Mesodermal cell (in vitro differentiated cells): ENCODE results near the gene TRIOBP.

Experiments used
- H3K27ac ChIP-seq: 2 replicates; pipeline ENCODE4 v1.7.0; 2013; ENCODE audit warnings: mild to moderate bottlenecking, low read depth, low read length, moderate library complexity; ENCODE audit not compliant: severe bottlenecking
- H3K36me3 ChIP-seq: 2 replicates; pipeline ENCODE4 v1.7.1; 2013; ENCODE audit warnings: mild to moderate bottlenecking, low read length, moderate library complexity; ENCODE audit not compliant: control insufficient read depth, insufficient read depth
- H3K4me1 ChIP-seq: one replicate; pipeline ENCODE4 v1.7.1; 2013; ENCODE audit warnings: mild to moderate bottlenecking, low read length; ENCODE audit not compliant: insufficient read depth, control insufficient read depth, poor library complexity, severe bottlenecking
- H3K4me3 ChIP-seq: 2 replicates; pipeline ENCODE4 v1.7.0; 2013; ENCODE audit warnings: low read length, control low read depth, mild to moderate bottlenecking; ENCODE audit not compliant: insufficient read depth, poor library complexity, severe bottlenecking; ENCODE audit errors: extremely low read depth
- H3K9me3 ChIP-seq: 2 replicates; pipeline ENCODE4 v1.7.1; 2013; ENCODE audit warnings: mild to moderate bottlenecking, low read length, moderate library complexity; ENCODE audit not compliant: control insufficient read depth
- WGBS, 2 experiments: methylation state at CpG; one replicate each; pipeline ENCODE4 v1.1.5; 2013; ENCODE audit warnings: missing lambda C conversion rate in 2 of 2; ENCODE audit not compliant: insufficient coverage in 2 of 2; 5-methylcytosine and 5-hydroxymethylcytosine counted together

TRIOBP gene

DNA sequence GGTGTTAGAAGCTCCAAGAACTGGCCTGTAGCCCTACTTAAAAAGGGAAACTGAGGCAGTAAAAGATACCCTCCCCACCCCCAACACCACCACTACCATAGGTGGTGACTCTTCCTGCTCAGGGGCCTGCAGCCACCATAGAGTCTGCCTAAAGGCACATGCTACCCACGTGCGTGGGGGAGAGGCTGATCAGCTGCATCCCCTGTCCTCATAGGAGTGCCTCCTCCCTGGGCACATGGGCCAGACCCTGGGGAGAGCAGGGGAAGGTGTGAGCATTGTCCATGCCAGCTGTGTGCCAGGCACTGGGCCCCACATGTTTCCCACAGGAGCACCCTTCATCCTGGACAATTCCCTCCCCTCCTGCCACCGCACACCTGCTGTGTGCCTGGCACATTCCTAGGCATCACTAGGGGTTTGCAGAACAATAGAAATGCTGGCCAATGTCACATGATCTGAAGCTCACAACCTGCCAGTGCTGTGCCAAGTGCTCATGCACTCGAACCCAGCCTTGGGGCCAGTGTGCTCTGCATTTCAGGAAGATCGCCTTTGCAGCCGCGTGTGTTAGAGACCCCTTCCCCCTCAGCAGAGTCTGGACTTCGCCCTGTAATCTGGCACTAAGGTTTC, 69.2 kb downstream of the TRIOBP start:
- Histone ChIP-seq H3K36me3 (peaks cover 71% of the 10 kb centered on the region), H3K4me1 (no peaks in the 10 kb centered on the region), H3K9me3 (no peaks in the 10 kb centered on the region), H3K4me3 (no peak overlapping the region), H3K27ac (no peak overlapping the region)
- WGBS, 2 experiments = 88 to 100% methylated on average over 4 of the region's 8 CpGs

DNA sequence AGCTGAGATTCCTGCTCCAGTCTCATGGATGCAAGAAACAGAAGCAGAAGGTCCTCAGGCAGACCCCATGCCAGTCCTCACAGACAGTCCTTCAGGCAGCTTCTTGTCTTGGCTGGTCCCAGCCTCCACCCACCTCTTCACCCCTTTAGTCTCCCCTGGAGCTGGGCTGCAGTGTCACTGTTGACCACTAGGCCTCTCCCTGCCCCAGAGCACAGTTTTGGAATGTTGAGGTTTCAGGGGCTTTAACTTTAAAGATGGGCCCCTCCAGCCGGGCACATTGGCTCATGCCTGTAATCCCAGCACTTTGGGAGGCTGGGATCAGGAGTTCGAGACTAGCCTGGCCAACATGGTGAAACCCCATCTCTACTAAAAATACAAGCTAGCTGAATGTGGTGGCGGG, 71.4 kb downstream of the TRIOBP start:
- whole genome bisulfite sequencing, 2 experiments = 100% methylated on average over 3 of the region's 3 CpGs
- Histone ChIP-seq H3K36me3 (peaks cover 70% of the 10 kb centered on the region), H3K27ac (no peak overlapping the region), H3K9me3 (no peaks in the 10 kb centered on the region), H3K4me3 (no peak overlapping the region), H3K4me1 (no peaks in the 10 kb centered on the region)

DNA sequence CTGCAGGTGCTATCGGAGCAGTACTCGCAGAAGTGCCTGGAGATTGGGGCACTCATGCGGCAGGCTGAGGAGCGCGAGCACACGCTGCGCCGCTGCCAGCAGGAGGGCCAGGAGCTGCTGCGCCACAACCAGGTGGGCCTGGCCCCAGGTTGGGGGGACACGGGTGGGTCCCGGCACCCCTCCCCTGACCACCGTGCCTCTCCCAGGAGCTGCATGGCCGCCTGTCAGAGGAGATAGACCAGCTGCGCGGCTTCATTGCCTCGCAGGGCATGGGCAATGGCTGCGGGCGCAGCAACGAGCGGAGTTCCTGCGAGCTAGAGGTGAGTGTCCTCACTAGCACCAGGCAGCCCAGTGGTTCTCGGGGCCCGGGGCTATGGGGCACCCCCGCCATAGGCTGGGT, 72.2 kb downstream of the TRIOBP start:
- Histone ChIP-seq H3K27ac (no peak overlapping the region), H3K9me3 (no peaks in the 10 kb centered on the region), H3K4me1 (no peaks in the 10 kb centered on the region), H3K4me3 (no peak overlapping the region), H3K36me3 (peaks cover 71% of the 10 kb centered on the region)
- WGBS, 2 experiments = 96 to 99% methylated on average over 22 to 24 of the region's 24 CpGs

DNA sequence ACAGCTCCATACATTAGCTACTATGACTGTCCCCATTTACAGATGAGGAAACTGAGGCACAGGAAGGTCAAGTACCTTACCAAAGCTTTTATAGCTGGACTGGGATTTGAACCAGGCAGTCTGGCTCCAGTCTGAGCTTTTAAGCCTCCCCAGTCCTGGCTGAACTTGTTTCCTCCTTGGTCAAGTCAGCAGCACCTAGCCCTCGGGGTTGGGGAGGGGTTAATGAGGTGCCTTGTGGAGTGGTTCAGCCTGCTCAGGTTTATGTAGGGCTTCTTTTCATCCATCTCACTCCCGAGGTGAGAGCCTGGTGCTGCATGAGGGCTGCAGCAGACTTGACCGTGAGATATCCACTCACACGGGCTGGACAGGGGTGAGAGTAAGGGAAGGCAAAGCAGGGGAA, 74.2 kb downstream of the TRIOBP start:
- no peaks in the 10 kb centered on the region for H3K9me3 ChIP-seq
- WGBS, 2 experiments = 71 to 94% methylated on average over 3 to 4 of the region's 4 CpGs
- no peak overlapping the region for H3K4me3 ChIP-seq
- peaks cover 61% of the 10 kb centered on the region for H3K36me3 ChIP-seq
- no peaks in the 10 kb centered on the region for H3K4me1 ChIP-seq
- no peak overlapping the region for H3K27ac ChIP-seq

DNA sequence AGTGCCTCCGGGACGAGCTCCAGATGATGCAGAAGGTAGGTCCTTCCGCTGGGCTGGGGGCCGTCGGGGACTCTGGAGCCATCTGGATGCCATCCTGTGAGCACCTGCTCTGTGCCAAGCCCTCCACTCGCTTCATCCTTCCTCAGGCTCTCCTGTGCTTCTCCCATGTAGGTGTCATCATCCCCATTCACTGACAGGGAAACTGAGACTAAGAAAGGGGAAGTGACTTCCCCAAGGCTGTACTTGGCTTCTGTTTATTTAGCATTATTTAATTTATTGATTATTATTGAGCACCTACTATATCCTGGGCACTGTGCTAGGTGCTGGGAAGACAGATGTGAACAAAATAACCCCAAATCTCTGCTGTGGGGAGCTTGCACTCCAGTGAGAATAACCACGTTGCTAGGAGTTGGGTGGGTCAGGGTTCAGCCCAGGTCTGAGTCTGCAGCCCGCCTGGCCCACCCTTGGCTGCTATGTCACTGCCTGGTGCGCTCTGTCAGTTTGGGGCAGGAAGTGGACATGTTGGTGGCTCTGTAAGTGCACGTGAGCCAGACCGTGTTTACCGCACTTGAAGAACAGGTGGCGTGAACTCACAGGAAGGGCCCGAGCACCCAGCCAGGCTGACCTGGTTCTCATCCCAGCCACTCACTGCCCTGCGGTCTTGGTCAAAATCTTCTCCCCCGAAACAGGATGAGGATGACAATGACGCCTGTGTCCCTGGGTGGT, 75.0 kb downstream of the TRIOBP start:
- peaks cover 57% of the 10 kb centered on the region for H3K36me3 ChIP-seq
- 91 to 96% methylated on average over 16 to 17 of the region's 17 CpGs for WGBS, 2 experiments
- no peak overlapping the region for H3K27ac ChIP-seq

DNA sequence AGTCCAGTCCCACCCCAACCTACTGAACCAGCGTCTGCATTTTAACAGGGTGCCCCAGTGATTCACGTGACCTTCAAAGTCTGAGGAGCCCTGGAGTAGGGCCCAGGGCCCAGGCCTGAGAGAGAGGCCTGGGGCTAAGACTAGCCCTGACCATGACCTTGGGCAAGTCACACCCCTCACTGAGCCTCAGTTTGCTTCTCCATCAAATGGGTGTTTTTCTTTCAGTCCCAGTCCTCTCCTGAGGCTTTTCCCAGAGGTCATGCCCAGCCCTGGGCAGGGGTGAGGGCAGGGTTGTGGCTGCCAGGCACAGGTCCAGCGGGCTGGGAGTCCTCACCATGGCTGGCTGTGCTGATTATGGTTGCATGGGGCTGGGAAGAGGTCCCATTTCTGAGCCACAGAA, 77.9 kb downstream of the TRIOBP start:
- Histone ChIP-seq H3K9me3 (no peaks in the 10 kb centered on the region), H3K4me1 (no peaks in the 10 kb centered on the region)
- WGBS, 2 experiments = 100% methylated on average over 2 to 3 of the region's 3 CpGs

More for the DNA sequence above, 75.0 kb downstream of the TRIOBP start:
- H3K4me3 ChIP-seq = no peak overlapping the region
- H3K9me3 ChIP-seq = no peaks in the 10 kb centered on the region
- no peaks in the 10 kb centered on the region for H3K4me1 ChIP-seq

DNA sequence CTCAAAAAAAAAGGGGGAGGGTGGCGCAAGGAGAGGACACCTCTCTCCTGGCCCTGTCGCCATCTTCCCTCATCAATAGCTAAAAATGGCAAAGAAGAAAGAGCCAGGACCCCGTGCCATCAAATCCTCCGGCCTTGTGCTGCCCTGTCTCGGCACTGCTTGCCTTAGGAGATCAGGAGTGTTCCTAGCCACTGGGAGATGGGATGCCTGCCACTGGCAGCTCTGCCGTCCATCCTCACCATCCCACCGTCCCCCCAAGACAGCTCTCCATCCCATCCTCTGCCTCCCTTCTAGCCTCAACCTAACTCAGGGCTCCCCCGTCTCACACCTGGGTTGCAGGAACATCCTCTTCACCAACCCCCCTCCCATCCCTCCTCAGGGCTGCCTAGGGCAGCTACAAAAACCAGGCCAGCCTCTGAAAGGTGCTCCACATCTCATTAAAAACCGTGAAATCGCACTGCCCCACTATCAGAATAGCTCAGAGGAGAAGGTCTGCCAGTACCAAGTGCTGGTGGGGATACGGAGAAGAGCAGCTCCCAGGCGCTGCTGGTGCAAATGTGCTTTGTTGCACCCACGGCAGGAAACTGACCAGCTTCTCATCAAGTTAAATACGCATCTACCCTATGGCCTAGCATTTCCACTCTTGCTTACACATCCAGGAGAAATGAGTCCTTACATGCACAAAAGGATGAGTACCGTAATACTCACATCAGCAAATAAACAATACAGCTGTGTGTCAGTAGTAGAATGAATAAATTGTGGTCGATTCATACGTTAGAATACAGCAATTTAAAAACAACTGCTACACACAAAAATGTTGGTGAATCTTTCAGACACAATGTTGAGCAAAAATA, 79.2 kb downstream of the TRIOBP start:
- Histone ChIP-seq H3K27ac (no peak overlapping the region), H3K4me3 (no peak overlapping the region), H3K9me3 (no peaks in the 10 kb centered on the region), H3K36me3 (peaks cover 33% of the 10 kb centered on the region), H3K4me1 (no peaks in the 10 kb centered on the region)
- 87 to 94% methylated on average over 12 to 14 of the region's 17 CpGs for WGBS, 2 experiments

More for the DNA sequence above, 77.9 kb downstream of the TRIOBP start:
- no peak overlapping the region for H3K27ac ChIP-seq
- H3K36me3 ChIP-seq = peaks cover 42% of the 10 kb centered on the region
- H3K4me3 ChIP-seq = no peak overlapping the region

DNA sequence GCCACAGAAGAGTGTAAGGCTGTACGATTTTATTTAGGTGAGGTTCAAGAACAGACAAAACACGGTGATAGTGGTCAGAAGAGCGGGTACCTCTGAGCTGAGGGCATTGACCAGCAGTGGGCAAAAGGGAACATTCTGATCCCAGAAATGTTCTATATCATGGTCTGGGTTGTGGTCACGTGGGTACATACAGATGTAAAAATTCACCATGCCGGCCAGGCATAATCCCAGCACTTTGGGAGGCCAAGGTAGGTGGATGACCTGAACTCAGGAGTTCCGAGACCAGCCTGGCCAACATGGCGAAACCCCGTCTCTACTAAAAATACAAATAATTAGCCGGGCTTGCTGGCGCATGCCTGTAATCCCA, 79.8 kb downstream of the TRIOBP start:
- Histone ChIP-seq H3K36me3 (peaks cover 27% of the 10 kb centered on the region), H3K4me3 (no peak overlapping the region), H3K27ac (no peak overlapping the region), H3K4me1 (no peaks in the 10 kb centered on the region), H3K9me3 (no peaks in the 10 kb centered on the region)
- 91 to 92% methylated on average over 9 to 10 of the region's 10 CpGs for WGBS, 2 experiments

DNA sequence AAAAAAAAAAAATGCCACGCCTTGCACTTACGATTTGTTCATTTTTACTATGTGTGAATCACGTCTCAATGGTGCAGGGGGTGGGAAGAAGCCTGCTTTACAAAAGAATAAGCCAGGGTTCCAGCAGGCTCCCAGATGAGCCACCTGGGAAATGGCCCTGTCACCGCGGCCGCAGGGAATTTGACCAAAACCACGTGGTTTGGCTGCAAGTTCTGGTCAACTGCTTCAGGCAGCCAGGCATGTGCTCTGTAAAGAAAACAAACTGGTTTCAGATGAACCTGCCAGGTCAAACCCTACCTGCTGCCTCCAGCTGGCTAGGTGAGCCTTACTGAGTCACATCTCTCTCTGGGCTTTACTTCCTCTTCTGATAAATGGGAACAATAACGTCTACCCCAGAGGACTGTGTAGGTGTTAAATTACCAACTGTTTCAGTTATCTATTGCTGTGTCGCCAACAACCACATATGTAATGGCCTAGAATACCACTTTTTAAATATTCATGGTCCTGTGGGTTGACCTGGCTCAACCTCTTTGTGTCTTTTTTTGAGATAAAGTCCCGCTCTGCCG, 80.4 kb downstream of the TRIOBP start:
- Histone ChIP-seq H3K27ac (no peak overlapping the region), H3K4me1 (no peaks in the 10 kb centered on the region), H3K9me3 (no peaks in the 10 kb centered on the region), H3K4me3 (no peak overlapping the region), H3K36me3 (peaks cover 21% of the 10 kb centered on the region)
- 71 to 76% methylated on average over 9 to 10 of the region's 11 CpGs for WGBS, 2 experiments

DNA sequence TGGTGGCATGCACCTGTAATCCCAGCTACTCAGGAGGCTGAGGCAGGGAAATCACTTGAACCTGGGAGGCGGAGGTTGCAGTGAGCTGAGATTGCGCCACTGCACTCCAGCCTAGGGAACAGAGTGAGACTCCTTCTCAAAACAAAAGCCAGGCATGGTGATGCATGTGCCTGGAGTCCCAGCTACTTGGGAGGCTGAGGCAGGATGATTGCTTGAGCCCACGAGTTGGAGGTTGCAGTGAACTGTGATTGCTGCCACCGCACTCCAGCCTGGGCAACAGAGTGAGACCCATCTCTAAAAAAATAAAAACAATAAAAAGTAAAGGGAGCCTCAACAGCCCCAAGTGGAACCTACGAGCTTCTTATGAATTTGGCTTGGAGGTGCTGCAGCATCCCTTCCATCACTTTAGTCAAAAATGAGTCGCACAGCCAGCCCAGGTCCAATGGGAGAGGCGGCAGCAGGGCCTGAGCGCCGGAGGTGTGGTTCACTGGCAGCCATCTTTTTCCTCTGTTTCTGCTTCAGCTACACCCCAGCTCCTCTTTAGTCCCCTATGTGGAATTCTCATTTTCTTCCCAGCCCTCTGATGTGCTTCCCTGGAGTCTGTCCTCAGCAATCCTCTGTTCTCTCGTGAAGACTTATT, 81.6 kb downstream of the TRIOBP start:
- H3K4me1 ChIP-seq = no peaks in the 10 kb centered on the region
- no peak overlapping the region for H3K4me3 ChIP-seq
- H3K36me3 ChIP-seq = peaks cover 10% of the 10 kb centered on the region
- no peaks in the 10 kb centered on the region for H3K9me3 ChIP-seq
- WGBS, 2 experiments = 92 to 97% methylated on average over 8 to 9 of the region's 10 CpGs
- H3K27ac ChIP-seq = no peak overlapping the region
